NCI-H2081 treated with DMSO at 0.1 percent for 48 hours (cell line): ENCODE measurements around the gene STX19.
"Not testable (repeated sequence)": the region's sequence is repeated elsewhere in the genome, so short reads cannot be mapped to it uniquely, and the experiment has no call there.

ENCODE experiments used
- DNase-seq: peaks from one replicate; lab custom pipeline; 2025; lab: John Stamatoyannopoulos, UW

The STX19 gene

GRCh38 chr3:93973131-93974126 lies 55.0 kb downstream of the STX19 start, which contains the start of gene PROS1:
PROS1 (minus strand) TSS chr3:93973896; CDS start chr3:93973749, 147 bp downstream.
- no peak for DNase-seq

GRCh38 chr3:93969997-93970396 lies 58.4 kb downstream of the STX19 start:
- DNase-seq = no peak

- no peak for DNase-seq
Observed at GRCh38 chr3:93969443-93969842, 59.0 kb downstream of the STX19 start.

- not testable (repeated sequence) for DNase-seq
Observed at GRCh38 chr3:93965106-93965505, 63.3 kb downstream of the STX19 start.
